NB4 (cell line): ENCODE measurements around the gene ACTBL2.

Experiments
- MYC ChIP-seq: IDR thresholded peaks from 2 replicates; pipeline ENCODE4 v1.6.1; 2011; ENCODE audit warnings: low read depth, low read length
- POLR2A ChIP-seq: IDR thresholded peaks from 2 replicates; pipeline ENCODE4 v1.6.1; 2011; ENCODE audit warnings: mild to moderate bottlenecking; ENCODE audit not compliant: insufficient read length; ENCODE audit errors: extremely low read depth
- TF ChIP-seq, protein P1 (sequence below): IDR thresholded peaks from one replicate; pipeline ENCODE4 v1.5.1; 2012; ENCODE audit warnings: low read depth, low read length
- TF ChIP-seq, protein P2 (sequence below): IDR thresholded peaks from 2 replicates; pipeline ENCODE4 v1.6.1; 2011; ENCODE audit warnings: low read depth, low read length

DNA sequence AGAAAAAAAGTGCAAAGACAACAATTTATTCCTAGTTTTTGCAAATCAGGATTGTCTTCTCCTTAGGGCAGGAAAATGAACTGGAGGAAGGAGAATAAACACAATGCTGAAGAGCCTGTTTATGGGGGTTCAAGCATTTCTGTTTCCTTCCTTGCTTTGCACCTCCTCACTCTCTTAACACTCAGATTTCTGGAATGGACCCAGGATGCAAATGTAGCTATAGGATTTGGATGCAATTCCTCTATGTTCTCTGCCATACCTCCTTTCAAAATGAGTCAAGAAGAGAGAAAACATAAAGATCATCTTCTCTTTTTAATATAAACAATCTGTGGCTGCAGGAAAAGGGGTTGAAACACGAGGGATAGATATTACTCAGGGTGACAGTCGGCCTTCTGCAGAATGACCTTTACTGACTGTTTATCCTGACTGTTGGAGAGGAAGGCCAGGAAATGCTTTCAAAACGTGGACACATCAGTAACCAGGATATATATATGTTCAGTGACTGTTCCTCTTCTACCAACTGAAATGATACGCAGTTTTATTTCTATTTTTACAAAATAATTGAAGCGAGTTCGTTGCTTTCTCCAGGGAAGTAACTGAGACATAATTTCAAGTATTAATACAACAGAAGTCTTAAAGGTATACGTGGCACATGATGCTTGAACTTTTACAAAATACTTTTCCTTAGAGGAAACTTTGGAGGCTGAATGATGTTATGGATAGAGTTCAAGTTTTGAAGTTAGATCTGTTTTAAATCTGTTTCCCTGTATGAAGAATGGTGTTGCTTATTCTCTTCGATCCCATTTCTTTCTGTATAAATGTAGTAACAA lies 44.4 kb downstream of the ACTBL2 start:
- TF ChIP-seq MYC (no peak), POLR2A (no peak)
- TF ChIP-seq, protein P1, sequence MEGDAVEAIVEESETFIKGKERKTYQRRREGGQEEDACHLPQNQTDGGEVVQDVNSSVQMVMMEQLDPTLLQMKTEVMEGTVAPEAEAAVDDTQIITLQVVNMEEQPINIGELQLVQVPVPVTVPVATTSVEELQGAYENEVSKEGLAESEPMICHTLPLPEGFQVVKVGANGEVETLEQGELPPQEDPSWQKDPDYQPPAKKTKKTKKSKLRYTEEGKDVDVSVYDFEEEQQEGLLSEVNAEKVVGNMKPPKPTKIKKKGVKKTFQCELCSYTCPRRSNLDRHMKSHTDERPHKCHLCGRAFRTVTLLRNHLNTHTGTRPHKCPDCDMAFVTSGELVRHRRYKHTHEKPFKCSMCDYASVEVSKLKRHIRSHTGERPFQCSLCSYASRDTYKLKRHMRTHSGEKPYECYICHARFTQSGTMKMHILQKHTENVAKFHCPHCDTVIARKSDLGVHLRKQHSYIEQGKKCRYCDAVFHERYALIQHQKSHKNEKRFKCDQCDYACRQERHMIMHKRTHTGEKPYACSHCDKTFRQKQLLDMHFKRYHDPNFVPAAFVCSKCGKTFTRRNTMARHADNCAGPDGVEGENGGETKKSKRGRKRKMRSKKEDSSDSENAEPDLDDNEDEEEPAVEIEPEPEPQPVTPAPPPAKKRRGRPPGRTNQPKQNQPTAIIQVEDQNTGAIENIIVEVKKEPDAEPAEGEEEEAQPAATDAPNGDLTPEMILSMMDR = no peak
- TF ChIP-seq, protein P2, sequence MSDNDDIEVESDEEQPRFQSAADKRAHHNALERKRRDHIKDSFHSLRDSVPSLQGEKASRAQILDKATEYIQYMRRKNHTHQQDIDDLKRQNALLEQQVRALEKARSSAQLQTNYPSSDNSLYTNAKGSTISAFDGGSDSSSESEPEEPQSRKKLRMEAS = no peak
